MM.1S (cell line): ENCODE measurements around the gene RPAP2.
"Not testable (repeated sequence)": the region's sequence is repeated elsewhere in the genome, so short reads cannot be mapped to it uniquely, and the experiment has no call there.

Experiments used
- DNase-seq: peaks from one replicate; pipeline ENCODE4 v3.0.0-alpha.2; 2015
- H2AFZ ChIP-seq: fragments of 300-600 bp; sonication (generic); 2 replicates; pipeline ENCODE4 v1.6.0; 2016; ENCODE audit warnings: antibody characterized with exemption, low read length
- H3F3A ChIP-seq: fragments of 300-600 bp; sonication (generic); 2 replicates; pipeline ENCODE4 v1.6.1; 2016; ENCODE audit warnings: mild to moderate bottlenecking, antibody characterized with exemption, low read length, moderate library complexity, mixed read lengths; ENCODE audit not compliant: insufficient read depth
- H3K27ac ChIP-seq: fragments of 300-600 bp; sonication (generic); 2 replicates; pipeline ENCODE4 v1.5.1; 2016; ENCODE audit warnings: mild to moderate bottlenecking, low read length
- H3K27me3 ChIP-seq: fragments of 300-600 bp; sonication (generic); replicated peaks from 2 replicates; pipeline ENCODE4 v1.6.0; 2016; ENCODE audit warnings: low read length; ENCODE audit not compliant: insufficient read depth
- H3K36me3 ChIP-seq: fragments of 300-600 bp; sonication (generic); replicated peaks from 2 replicates; pipeline ENCODE4 v1.6.1; 2016; ENCODE audit warnings: mild to moderate bottlenecking, low read length, mixed read lengths; ENCODE audit not compliant: insufficient read depth
- H3K4me1 ChIP-seq: fragments of 300-600 bp; sonication (generic); 2 replicates; pipeline ENCODE4 v1.6.1; 2016; ENCODE audit warnings: low read length, mixed read lengths
- H3K4me2 ChIP-seq: fragments of 300-600 bp; sonication (generic); 2 replicates; pipeline ENCODE4 v1.6.0; 2016; ENCODE audit warnings: low read depth, low read length
- H3K4me3 ChIP-seq: fragments of 300-600 bp; sonication (generic); 2 replicates; pipeline ENCODE4 v1.5.1; 2016; ENCODE audit warnings: low read length, mixed read lengths
- H3K79me2 ChIP-seq: fragments of 300-600 bp; sonication (generic); 2 replicates; pipeline ENCODE4 v1.6.1; 2016; ENCODE audit warnings: mixed run types, low read length, mixed read lengths
- H3K9ac ChIP-seq: fragments of 300-600 bp; sonication (generic); 2 replicates; pipeline ENCODE4 v1.6.1; 2016; ENCODE audit warnings: low read length, mixed read lengths
- H3K9me2 ChIP-seq: fragments of 300-600 bp; sonication (generic); replicated peaks from 2 replicates; pipeline ENCODE4 v1.6.1; 2016; ENCODE audit warnings: mild to moderate bottlenecking, low read length, mixed read lengths; ENCODE audit not compliant: insufficient read depth
- H3K9me3 ChIP-seq: fragments of 300-600 bp; sonication (generic); replicated peaks from 2 replicates; pipeline ENCODE4 v1.6.1; 2016; ENCODE audit warnings: mild to moderate bottlenecking, low read length, mixed read lengths; ENCODE audit not compliant: insufficient read depth
- H4K20me1 ChIP-seq: fragments of 300-600 bp; sonication (generic); 2 replicates; pipeline ENCODE4 v1.6.1; 2016; ENCODE audit warnings: mild to moderate bottlenecking, low read length, moderate library complexity, mixed read lengths; ENCODE audit not compliant: insufficient read depth
- EZH2 ChIP-seq: fragments of 300-600 bp; sonication (generic); optimal IDR thresholded peaks from 2 replicates; pipeline ENCODE3; 2017; ENCODE audit warnings: low read depth, mild to moderate bottlenecking, antibody characterized with exemption, low read length, mixed read lengths
- EZH2phosphoT487 ChIP-seq: fragments of 300-600 bp; sonication (generic); IDR thresholded peaks from 2 replicates; pipeline ENCODE4 v1.6.1; 2018; ENCODE audit warnings: antibody characterized with exemption, low read length
- TF ChIP-seq, protein P1 (sequence below): fragments of 300-600 bp; sonication (generic); IDR thresholded peaks from 2 replicates; pipeline ENCODE4 v1.5.1; 2016; ENCODE audit warnings: antibody characterized with exemption, low read length, mixed read lengths

RPAP2 gene

GRCh38 chr1:92346866-92347640 lies 48.2 kb downstream of the RPAP2 start:
- Histone ChIP-seq H2AFZ (no peak overlapping the region), H3K9me2 (no peaks in the 10 kb centered on the region), H3K27ac (no peak overlapping the region), H3K4me1 (no peaks in the 10 kb centered on the region), H3K36me3 (no peaks in the 10 kb centered on the region), H3K4me3 (no peak overlapping the region), H3K9ac (no peak overlapping the region), H3K79me2 (no peaks in the 10 kb centered on the region), H3K27me3 (no peaks in the 10 kb centered on the region), H3F3A (no peaks in the 10 kb centered on the region), H4K20me1 (no peaks in the 10 kb centered on the region), H3K9me3 (no peaks in the 10 kb centered on the region), H3K4me2 (no peak overlapping the region)
- DNase-seq, result no peak
- no peak for TF ChIP-seq EZH2phosphoT487
- no peak for TF ChIP-seq EZH2
- TF ChIP-seq, protein P1, sequence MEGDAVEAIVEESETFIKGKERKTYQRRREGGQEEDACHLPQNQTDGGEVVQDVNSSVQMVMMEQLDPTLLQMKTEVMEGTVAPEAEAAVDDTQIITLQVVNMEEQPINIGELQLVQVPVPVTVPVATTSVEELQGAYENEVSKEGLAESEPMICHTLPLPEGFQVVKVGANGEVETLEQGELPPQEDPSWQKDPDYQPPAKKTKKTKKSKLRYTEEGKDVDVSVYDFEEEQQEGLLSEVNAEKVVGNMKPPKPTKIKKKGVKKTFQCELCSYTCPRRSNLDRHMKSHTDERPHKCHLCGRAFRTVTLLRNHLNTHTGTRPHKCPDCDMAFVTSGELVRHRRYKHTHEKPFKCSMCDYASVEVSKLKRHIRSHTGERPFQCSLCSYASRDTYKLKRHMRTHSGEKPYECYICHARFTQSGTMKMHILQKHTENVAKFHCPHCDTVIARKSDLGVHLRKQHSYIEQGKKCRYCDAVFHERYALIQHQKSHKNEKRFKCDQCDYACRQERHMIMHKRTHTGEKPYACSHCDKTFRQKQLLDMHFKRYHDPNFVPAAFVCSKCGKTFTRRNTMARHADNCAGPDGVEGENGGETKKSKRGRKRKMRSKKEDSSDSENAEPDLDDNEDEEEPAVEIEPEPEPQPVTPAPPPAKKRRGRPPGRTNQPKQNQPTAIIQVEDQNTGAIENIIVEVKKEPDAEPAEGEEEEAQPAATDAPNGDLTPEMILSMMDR, result no peak

DNA sequence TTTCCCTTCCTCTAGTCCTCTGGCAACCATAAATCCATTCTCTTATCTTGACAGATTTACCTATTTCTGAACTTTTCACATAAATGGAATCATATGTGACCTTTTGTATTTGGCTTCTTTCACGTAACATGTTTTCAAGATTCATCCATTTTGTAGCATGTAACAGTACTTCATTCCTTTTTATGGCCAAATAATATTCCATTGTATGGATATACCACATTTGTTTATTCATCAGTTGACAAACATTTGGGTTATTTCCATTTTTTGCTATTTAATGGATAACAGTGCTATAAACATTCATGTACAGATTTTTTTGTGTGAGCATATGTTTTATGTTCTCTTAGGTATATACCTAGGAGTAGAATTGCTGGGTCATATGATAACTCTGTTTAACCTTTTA lies 54.0 kb downstream of the RPAP2 start:
- Histone ChIP-seq H3K4me2 (no peak overlapping the region), H2AFZ (no peak overlapping the region), H3K4me1 (no peaks in the 10 kb centered on the region), H3K36me3 (no peaks in the 10 kb centered on the region), H3K27ac (no peak overlapping the region), H3K9ac (no peak overlapping the region), H3K4me3 (no peak overlapping the region), H4K20me1 (no peaks in the 10 kb centered on the region), H3K9me3 (no peaks in the 10 kb centered on the region), H3F3A (no peaks in the 10 kb centered on the region), H3K79me2 (no peaks in the 10 kb centered on the region), H3K9me2 (no peaks in the 10 kb centered on the region), H3K27me3 (no peaks in the 10 kb centered on the region)
- no peak for DNase-seq
- no peak for TF ChIP-seq EZH2phosphoT487
- TF ChIP-seq EZH2, result no peak

DNA sequence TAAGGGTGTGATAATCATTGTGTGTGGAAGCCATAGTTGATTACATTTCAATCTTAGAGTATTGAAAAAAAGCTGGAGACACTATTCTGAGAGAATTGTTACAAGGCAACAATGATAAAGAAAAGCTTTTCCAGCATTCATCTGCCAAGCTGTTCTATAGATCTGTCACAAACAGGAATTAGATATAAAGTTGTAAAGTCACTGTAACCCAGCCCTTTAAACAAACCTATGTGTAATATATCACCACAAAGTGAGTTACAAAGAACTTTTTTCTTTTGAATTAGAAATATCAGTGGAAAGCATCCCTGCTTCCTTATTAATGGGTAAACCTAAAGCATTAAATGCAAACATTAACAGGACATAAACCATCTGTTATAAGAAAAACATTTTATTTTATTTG lies 55.4 kb downstream of the RPAP2 start:
- H3F3A ChIP-seq, result no peaks in the 10 kb centered on the region
- no peaks in the 10 kb centered on the region for H3K27me3 ChIP-seq
- no peak overlapping the region for H3K27ac ChIP-seq
- TF ChIP-seq, protein P1, result no peak
- TF ChIP-seq EZH2phosphoT487 (no peak), EZH2 (no peak)
- H3K4me2 ChIP-seq, result no peak overlapping the region
- H3K9me2 ChIP-seq, result no peaks in the 10 kb centered on the region
- H3K4me1 ChIP-seq, result no peaks in the 10 kb centered on the region
- H3K9me3 ChIP-seq, result no peaks in the 10 kb centered on the region
- no peaks in the 10 kb centered on the region for H3K36me3 ChIP-seq
- no peak overlapping the region for H3K9ac ChIP-seq
- DNase-seq, result no peak
- no peaks in the 10 kb centered on the region for H4K20me1 ChIP-seq
- no peaks in the 10 kb centered on the region for H3K79me2 ChIP-seq
- H3K4me3 ChIP-seq, result no peak overlapping the region
- no peak overlapping the region for H2AFZ ChIP-seq

- H3K27ac ChIP-seq, result no peak overlapping the region
- no peaks in the 10 kb centered on the region for H3K79me2 ChIP-seq
- H3F3A ChIP-seq, result no peaks in the 10 kb centered on the region
- H3K27me3 ChIP-seq, result no peaks in the 10 kb centered on the region
- TF ChIP-seq, protein P1, result no peak
- no peak for TF ChIP-seq EZH2
- no peak for TF ChIP-seq EZH2phosphoT487
- no peaks in the 10 kb centered on the region for H3K4me1 ChIP-seq
- no peak overlapping the region for H3K4me2 ChIP-seq
- no peak overlapping the region for H3K4me3 ChIP-seq
- no peaks in the 10 kb centered on the region for H4K20me1 ChIP-seq
- no peak for DNase-seq
- H3K9me3 ChIP-seq, result no peaks in the 10 kb centered on the region
- H2AFZ ChIP-seq, result no peak overlapping the region
- H3K9ac ChIP-seq, result no peak overlapping the region
- H3K36me3 ChIP-seq, result no peaks in the 10 kb centered on the region
- H3K9me2 ChIP-seq, result no peaks in the 10 kb centered on the region
Observed at GRCh38 chr1:92356956-92357355, 58.1 kb downstream of the RPAP2 start.

DNA sequence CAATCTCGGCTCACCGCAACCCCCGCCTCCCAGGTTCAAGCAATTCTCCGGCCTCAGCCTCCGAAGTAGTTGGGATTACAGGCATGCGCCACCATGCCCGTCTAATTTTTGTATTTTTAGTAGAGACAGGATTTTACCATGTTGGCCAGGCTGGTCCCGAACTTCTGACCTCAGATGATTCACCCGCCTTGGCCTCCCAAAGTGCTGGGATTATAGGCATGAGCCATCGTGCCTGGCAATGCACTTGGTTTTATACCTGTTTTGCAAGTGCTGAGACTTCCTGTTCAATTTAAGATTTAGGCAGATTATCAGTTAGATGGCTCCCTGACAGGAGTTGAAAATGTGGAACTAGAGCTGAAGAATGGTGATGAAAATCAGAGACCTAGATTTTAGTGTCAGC lies 60.5 kb downstream of the RPAP2 start:
- H2AFZ ChIP-seq, H3K9me2 ChIP-seq, H4K20me1 ChIP-seq, H3K27ac ChIP-seq, H3F3A ChIP-seq, H3K36me3 ChIP-seq, H3K9me3 ChIP-seq, H3K27me3 ChIP-seq, DNase-seq, H3K4me1 ChIP-seq, H3K4me3 ChIP-seq, H3K9ac ChIP-seq, H3K4me2 ChIP-seq, H3K79me2 ChIP-seq: not testable (repeated sequence)
